GM23338 (cell line): ENCODE data around the gene AKIRIN2.

Source experiments
- CREB1 ChIP-seq: fragments of 250-450 bp; sonication (Bioruptor Pico); IDR thresholded peaks from 2 replicates; pipeline ENCODE4 v1.5.0; 2020; ENCODE audit warnings: low read depth, mild to moderate bottlenecking, moderate library complexity
- EZH2 ChIP-seq: fragments of 200-600 bp; sonication (generic); IDR thresholded peaks from one replicate; pipeline ENCODE4 v1.8.0; 2017; ENCODE audit warnings: antibody characterized with exemption, mild to moderate bottlenecking, low read depth; ENCODE audit not compliant: unreplicated experiment
- EZH2phosphoT487 ChIP-seq: fragments of 200-600 bp; sonication (generic); IDR thresholded peaks from one replicate; pipeline ENCODE4 v1.8.1; 2018; ENCODE audit warnings: antibody characterized with exemption; ENCODE audit not compliant: unreplicated experiment
- JUNB ChIP-seq: IDR thresholded peaks from one replicate; pipeline ENCODE4 v1.6.1; 2016; ENCODE audit warnings: antibody characterized with exemption; ENCODE audit not compliant: unreplicated experiment
- NANOG ChIP-seq: IDR thresholded peaks from 2 replicates; pipeline ENCODE4 v1.6.1; 2016; ENCODE audit warnings: antibody characterized with exemption, borderline replicate concordance
- POLR2AphosphoS5 ChIP-seq: IDR thresholded peaks from 2 replicates; pipeline ENCODE4 v1.6.1; 2016; ENCODE audit warnings: antibody characterized with exemption, low read depth
- STAT1 ChIP-seq: IDR thresholded peaks from one replicate; pipeline ENCODE4 v1.6.1; 2016; ENCODE audit warnings: antibody characterized with exemption; ENCODE audit not compliant: unreplicated experiment
- ZNF114 ChIP-seq: fragments of 250-450 bp; sonication (Bioruptor Pico); IDR thresholded peaks from 2 replicates; pipeline ENCODE4 v1.5.0; 2020; ENCODE audit warnings: mild to moderate bottlenecking, moderate library complexity
- ZNF331 ChIP-seq: fragments of 250-450 bp; sonication (Bioruptor Pico); IDR thresholded peaks from 2 replicates; pipeline ENCODE4 v1.5.0; 2020; ENCODE audit warnings: low read depth, mild to moderate bottlenecking, moderate library complexity
- TF ChIP-seq, protein P1 (sequence below), 2 experiments: fragments of 200-600 bp in 1 of 2; sonication (generic) in 1 of 2; conservative IDR thresholded peaks; 2 replicates each; pipeline versions ENCODE4 v1.5.1 to v1.6.1; 2016 to 2017; ENCODE audit warnings: antibody characterized with exemption in 2 of 2, low read depth in 2 of 2, mild to moderate bottlenecking in 2 of 2, moderate library complexity in 1 of 2
- TF ChIP-seq, protein P2 (sequence below): IDR thresholded peaks from one replicate; pipeline ENCODE4 v1.6.1; 2018; ENCODE audit warnings: antibody characterized with exemption; ENCODE audit not compliant: unreplicated experiment
- TF ChIP-seq, protein P3 (sequence below): fragments of 250-450 bp; sonication (Bioruptor Pico); IDR thresholded peaks from 2 replicates; pipeline ENCODE4 v1.5.0; 2020; ENCODE audit warnings: mild to moderate bottlenecking, moderate library complexity
- TF ChIP-seq, protein P4 (sequence below): IDR thresholded peaks from 2 replicates; pipeline ENCODE4 v1.6.1; 2016; ENCODE audit warnings: antibody characterized with exemption

DNA sequence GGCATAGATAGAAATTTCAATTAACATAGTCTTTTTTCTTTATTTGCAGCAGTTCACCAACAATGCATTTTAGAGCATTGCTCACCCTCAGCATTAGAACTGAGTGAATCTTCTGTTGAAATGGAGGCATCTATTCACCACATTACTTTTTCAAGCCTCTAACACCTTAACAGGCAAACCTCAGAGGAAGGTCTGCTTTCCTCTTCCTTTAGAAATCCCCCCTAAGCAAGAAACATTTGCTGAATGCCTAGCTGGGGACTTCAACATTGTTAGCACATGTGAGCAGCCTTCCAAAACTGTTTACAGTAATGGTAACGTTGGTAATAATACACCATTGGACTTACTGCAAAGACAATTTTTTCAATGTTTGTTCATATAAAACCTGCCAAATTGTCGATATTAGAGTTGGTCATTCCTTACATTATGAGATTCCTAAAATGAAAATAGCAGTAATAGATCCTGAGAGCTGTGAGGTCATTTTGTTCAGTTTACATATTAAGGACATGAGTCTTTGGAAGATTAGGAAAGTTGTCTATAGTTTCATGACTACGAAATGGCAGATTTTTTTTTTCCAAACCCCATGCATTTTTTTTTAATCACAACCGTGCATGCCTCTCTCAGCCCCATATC lies 20.6 kb upstream of the AKIRIN2 start:
- TF ChIP-seq, protein P1, sequence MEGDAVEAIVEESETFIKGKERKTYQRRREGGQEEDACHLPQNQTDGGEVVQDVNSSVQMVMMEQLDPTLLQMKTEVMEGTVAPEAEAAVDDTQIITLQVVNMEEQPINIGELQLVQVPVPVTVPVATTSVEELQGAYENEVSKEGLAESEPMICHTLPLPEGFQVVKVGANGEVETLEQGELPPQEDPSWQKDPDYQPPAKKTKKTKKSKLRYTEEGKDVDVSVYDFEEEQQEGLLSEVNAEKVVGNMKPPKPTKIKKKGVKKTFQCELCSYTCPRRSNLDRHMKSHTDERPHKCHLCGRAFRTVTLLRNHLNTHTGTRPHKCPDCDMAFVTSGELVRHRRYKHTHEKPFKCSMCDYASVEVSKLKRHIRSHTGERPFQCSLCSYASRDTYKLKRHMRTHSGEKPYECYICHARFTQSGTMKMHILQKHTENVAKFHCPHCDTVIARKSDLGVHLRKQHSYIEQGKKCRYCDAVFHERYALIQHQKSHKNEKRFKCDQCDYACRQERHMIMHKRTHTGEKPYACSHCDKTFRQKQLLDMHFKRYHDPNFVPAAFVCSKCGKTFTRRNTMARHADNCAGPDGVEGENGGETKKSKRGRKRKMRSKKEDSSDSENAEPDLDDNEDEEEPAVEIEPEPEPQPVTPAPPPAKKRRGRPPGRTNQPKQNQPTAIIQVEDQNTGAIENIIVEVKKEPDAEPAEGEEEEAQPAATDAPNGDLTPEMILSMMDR (conservative IDR thresholded peaks at IDR 0.05; ENCODE audit: low read depth in 2 of 2) = no peak
- no peak for TF ChIP-seq EZH2phosphoT487
- no peak for TF ChIP-seq POLR2AphosphoS5
- TF ChIP-seq, protein P2, sequence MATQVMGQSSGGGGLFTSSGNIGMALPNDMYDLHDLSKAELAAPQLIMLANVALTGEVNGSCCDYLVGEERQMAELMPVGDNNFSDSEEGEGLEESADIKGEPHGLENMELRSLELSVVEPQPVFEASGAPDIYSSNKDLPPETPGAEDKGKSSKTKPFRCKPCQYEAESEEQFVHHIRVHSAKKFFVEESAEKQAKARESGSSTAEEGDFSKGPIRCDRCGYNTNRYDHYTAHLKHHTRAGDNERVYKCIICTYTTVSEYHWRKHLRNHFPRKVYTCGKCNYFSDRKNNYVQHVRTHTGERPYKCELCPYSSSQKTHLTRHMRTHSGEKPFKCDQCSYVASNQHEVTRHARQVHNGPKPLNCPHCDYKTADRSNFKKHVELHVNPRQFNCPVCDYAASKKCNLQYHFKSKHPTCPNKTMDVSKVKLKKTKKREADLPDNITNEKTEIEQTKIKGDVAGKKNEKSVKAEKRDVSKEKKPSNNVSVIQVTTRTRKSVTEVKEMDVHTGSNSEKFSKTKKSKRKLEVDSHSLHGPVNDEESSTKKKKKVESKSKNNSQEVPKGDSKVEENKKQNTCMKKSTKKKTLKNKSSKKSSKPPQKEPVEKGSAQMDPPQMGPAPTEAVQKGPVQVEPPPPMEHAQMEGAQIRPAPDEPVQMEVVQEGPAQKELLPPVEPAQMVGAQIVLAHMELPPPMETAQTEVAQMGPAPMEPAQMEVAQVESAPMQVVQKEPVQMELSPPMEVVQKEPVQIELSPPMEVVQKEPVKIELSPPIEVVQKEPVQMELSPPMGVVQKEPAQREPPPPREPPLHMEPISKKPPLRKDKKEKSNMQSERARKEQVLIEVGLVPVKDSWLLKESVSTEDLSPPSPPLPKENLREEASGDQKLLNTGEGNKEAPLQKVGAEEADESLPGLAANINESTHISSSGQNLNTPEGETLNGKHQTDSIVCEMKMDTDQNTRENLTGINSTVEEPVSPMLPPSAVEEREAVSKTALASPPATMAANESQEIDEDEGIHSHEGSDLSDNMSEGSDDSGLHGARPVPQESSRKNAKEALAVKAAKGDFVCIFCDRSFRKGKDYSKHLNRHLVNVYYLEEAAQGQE = no peak
- no peak for TF ChIP-seq EZH2
- TF ChIP-seq CREB1 (CRISPR knock-in tag) = no peak
- TF ChIP-seq NANOG = no peak
- TF ChIP-seq, protein P3, sequence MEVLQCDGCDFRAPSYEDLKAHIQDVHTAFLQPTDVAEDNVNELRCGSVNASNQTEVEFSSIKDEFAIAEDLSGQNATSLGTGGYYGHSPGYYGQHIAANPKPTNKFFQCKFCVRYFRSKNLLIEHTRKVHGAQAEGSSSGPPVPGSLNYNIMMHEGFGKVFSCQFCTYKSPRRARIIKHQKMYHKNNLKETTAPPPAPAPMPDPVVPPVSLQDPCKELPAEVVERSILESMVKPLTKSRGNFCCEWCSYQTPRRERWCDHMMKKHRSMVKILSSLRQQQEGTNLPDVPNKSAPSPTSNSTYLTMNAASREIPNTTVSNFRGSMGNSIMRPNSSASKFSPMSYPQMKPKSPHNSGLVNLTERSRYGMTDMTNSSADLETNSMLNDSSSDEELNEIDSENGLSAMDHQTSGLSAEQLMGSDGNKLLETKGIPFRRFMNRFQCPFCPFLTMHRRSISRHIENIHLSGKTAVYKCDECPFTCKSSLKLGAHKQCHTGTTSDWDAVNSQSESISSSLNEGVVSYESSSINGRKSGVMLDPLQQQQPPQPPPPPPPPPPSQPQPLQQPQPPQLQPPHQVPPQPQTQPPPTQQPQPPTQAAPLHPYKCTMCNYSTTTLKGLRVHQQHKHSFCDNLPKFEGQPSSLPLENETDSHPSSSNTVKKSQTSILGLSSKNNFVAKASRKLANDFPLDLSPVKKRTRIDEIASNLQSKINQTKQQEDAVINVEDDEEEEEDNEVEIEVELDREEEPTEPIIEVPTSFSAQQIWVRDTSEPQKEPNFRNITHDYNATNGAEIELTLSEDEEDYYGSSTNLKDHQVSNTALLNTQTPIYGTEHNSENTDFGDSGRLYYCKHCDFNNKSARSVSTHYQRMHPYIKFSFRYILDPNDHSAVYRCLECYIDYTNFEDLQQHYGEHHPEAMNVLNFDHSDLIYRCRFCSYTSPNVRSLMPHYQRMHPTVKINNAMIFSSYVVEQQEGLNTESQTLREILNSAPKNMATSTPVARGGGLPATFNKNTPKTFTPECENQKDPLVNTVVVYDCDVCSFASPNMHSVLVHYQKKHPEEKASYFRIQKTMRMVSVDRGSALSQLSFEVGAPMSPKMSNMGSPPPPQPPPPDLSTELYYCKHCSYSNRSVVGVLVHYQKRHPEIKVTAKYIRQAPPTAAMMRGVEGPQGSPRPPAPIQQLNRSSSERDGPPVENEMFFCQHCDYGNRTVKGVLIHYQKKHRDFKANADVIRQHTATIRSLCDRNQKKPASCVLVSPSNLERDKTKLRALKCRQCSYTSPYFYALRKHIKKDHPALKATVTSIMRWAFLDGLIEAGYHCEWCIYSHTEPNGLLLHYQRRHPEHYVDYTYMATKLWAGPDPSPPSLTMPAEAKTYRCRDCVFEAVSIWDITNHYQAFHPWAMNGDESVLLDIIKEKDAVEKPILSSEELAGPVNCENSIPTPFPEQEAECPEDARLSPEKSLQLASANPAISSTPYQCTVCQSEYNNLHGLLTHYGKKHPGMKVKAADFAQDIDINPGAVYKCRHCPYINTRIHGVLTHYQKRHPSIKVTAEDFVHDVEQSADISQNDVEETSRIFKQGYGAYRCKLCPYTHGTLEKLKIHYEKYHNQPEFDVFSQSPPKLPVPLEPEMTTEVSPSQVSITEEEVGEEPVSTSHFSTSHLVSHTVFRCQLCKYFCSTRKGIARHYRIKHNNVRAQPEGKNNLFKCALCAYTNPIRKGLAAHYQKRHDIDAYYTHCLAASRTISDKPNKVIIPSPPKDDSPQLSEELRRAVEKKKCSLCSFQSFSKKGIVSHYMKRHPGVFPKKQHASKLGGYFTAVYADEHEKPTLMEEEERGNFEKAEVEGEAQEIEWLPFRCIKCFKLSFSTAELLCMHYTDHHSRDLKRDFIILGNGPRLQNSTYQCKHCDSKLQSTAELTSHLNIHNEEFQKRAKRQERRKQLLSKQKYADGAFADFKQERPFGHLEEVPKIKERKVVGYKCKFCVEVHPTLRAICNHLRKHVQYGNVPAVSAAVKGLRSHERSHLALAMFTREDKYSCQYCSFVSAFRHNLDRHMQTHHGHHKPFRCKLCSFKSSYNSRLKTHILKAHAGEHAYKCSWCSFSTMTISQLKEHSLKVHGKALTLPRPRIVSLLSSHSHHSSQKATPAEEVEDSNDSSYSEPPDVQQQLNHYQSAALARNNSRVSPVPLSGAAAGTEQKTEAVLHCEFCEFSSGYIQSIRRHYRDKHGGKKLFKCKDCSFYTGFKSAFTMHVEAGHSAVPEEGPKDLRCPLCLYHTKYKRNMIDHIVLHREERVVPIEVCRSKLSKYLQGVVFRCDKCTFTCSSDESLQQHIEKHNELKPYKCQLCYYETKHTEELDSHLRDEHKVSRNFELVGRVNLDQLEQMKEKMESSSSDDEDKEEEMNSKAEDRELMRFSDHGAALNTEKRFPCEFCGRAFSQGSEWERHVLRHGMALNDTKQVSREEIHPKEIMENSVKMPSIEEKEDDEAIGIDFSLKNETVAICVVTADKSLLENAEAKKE (CRISPR knock-in tag) = no peak
- no peak for TF ChIP-seq ZNF331
- TF ChIP-seq JUNB = no peak
- no peak for TF ChIP-seq ZNF114 (CRISPR knock-in tag)
- TF ChIP-seq, protein P4, sequence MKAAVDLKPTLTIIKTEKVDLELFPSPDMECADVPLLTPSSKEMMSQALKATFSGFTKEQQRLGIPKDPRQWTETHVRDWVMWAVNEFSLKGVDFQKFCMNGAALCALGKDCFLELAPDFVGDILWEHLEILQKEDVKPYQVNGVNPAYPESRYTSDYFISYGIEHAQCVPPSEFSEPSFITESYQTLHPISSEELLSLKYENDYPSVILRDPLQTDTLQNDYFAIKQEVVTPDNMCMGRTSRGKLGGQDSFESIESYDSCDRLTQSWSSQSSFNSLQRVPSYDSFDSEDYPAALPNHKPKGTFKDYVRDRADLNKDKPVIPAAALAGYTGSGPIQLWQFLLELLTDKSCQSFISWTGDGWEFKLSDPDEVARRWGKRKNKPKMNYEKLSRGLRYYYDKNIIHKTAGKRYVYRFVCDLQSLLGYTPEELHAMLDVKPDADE = no peak
- no peak for TF ChIP-seq STAT1
